ENCODE results near the gene FN3K.
A peak's percentile ranks its signal among the peaks of the same experiment; 100 is the strongest.

Gene FN3K

DNA sequence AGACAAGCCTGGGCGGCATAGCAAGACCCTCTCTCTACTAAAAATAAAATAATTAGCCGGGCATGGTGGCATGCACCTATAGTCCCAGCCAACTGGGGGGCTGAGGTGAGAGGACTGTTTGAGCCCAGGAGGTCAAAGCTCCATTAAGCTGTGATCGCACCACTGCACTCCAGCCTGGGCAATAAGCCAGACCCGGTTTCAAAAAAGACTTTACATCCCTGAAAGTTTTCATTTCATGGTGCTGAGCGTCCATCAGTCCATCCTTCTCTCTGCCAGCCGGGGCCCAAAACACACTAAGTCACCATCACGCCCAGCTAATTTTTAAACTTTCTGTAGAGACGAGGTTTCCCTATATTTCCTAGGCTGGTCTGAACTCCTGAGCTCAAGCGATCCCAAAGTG, 47.5 kb upstream of the FN3K start:
- Histone ChIP-seq H3K27ac (ENCODE audit: low read length, poor library complexity, severe bottlenecking) (peak overlapping the region; percentile 94), H3K4ac (ENCODE audit: low read depth in 1 of 2, low read length in 2 of 2) (no peak overlapping the region), H2AFZ (ENCODE audit: low read depth, low read length) (no peak overlapping the region), H4K8ac (ENCODE audit: low read length) (no peak overlapping the region), H3K9me3 (ENCODE audit: control insufficient read depth, low read length) (no peaks in the 10 kb centered on the region), H4K91ac (ENCODE audit: low read length) (no peak overlapping the region), H3K14ac (ENCODE audit: low read length in 2 of 2) (no peak overlapping the region), H2BK5ac (ENCODE audit: low read depth, low read length, poor library complexity, severe bottlenecking) (no peak overlapping the region), H3K4me3 (ENCODE audit: insufficient read depth in 1 of 2, low read depth in 1 of 2, low read length in 2 of 2) (no peak overlapping the region), H3K9ac (ENCODE audit: low read length) (no peak overlapping the region), H3K4me2 (ENCODE audit: low read length, poor library complexity, severe bottlenecking) (no peak overlapping the region), H3K79me1 (replicated peaks; ENCODE audit: low read length, poor library complexity, severe bottlenecking) (peaks cover 14% of the 10 kb centered on the region), H3K27me3 (ENCODE audit: control insufficient read depth in 1 of 2, insufficient read depth in 1 of 2, low read length in 2 of 2) (no peaks in the 10 kb centered on the region), H3K4me1 (ENCODE audit: control insufficient read depth, insufficient read depth, low read depth, low read length) (peaks cover 29% of the 10 kb centered on the region), H2BK12ac (ENCODE audit: low read length in 2 of 2) (no peak overlapping the region), H3K36me3 (ENCODE audit: control insufficient read depth in 1 of 2, insufficient read depth in 2 of 2, low read depth in 1 of 2, low read length in 2 of 2) (peaks cover 0 to 27% of the 10 kb centered on the region in 2 experiments), H3K18ac (ENCODE audit: low read depth in 1 of 2, low read length in 2 of 2) (no peak overlapping the region), H2BK15ac (ENCODE audit: low read depth, poor library complexity, severe bottlenecking) (no peak overlapping the region), H3K23ac (ENCODE audit: low read length in 2 of 2) (no peak overlapping the region), H2BK120ac (ENCODE audit: low read depth, low read length) (no peak overlapping the region), H2AK5ac (ENCODE audit: low read length, severe bottlenecking) (no peak overlapping the region)
- 85% methylated on average over 9 of the region's 9 CpGs for WGBS
- DNase-seq = no peak

DNA sequence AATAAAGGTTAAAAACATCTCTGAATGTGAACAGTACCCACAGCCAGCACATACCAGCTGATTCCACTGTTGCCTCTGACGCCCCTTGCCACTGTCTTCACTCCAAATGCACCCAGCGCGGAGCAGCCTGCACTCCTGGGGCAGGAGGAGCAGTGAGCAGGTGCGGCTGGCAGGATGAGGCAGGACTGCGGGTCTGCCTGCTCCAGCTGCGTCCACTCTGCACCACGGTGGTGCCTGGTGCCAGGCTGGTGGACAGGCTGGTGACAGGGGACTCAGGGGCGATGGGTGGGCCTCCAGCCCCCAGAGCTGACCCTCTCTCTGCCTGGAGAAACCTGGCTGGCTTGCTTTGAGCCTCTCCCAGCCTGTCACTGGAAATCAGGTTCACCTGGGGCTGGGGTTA, 46.3 kb upstream of the FN3K start:
- Histone ChIP-seq H2AK5ac (ENCODE audit: low read length, severe bottlenecking) (peak overlapping the region; percentile 61), H3K4ac (ENCODE audit: low read depth in 1 of 2, low read length in 2 of 2) (no peak overlapping the region), H4K8ac (ENCODE audit: low read length) (no peak overlapping the region), H3K4me3 (ENCODE audit: insufficient read depth in 1 of 2, low read depth in 1 of 2, low read length in 2 of 2) (no peak overlapping the region), H3K14ac (ENCODE audit: low read length in 2 of 2) (no peak overlapping the region), H3K9me3 (ENCODE audit: control insufficient read depth, low read length) (peaks cover 1% of the 10 kb centered on the region), H3K18ac (ENCODE audit: low read depth in 1 of 2, low read length in 2 of 2) (no peak overlapping the region), H3K36me3 (ENCODE audit: control insufficient read depth in 1 of 2, insufficient read depth in 2 of 2, low read depth in 1 of 2, low read length in 2 of 2) (peaks cover 0 to 27% of the 10 kb centered on the region in 2 experiments), H4K91ac (ENCODE audit: low read length) (no peak overlapping the region), H2BK15ac (ENCODE audit: low read depth, poor library complexity, severe bottlenecking) (no peak overlapping the region), H3K4me2 (ENCODE audit: low read length, poor library complexity, severe bottlenecking) (no peak overlapping the region), H3K27ac (ENCODE audit: low read length, poor library complexity, severe bottlenecking) (no peak overlapping the region), H3K23ac (ENCODE audit: low read length in 2 of 2) (no peak overlapping the region), H3K79me1 (replicated peaks; ENCODE audit: low read length, poor library complexity, severe bottlenecking) (peaks cover 11% of the 10 kb centered on the region), H2AFZ (ENCODE audit: low read depth, low read length) (no peak overlapping the region), H2BK12ac (ENCODE audit: low read length in 2 of 2) (no peak overlapping the region), H2BK5ac (ENCODE audit: low read depth, low read length, poor library complexity, severe bottlenecking) (no peak overlapping the region), H2BK120ac (ENCODE audit: low read depth, low read length) (no peak overlapping the region), H3K27me3 (ENCODE audit: control insufficient read depth in 1 of 2, insufficient read depth in 1 of 2, low read length in 2 of 2) (no peaks in the 10 kb centered on the region), H3K9ac (ENCODE audit: low read length) (no peak overlapping the region), H3K4me1 (ENCODE audit: control insufficient read depth, insufficient read depth, low read depth, low read length) (peaks cover 28% of the 10 kb centered on the region)
- WGBS = 86% methylated on average over 8 of the region's 8 CpGs
- DNase-seq = no peak

DNA sequence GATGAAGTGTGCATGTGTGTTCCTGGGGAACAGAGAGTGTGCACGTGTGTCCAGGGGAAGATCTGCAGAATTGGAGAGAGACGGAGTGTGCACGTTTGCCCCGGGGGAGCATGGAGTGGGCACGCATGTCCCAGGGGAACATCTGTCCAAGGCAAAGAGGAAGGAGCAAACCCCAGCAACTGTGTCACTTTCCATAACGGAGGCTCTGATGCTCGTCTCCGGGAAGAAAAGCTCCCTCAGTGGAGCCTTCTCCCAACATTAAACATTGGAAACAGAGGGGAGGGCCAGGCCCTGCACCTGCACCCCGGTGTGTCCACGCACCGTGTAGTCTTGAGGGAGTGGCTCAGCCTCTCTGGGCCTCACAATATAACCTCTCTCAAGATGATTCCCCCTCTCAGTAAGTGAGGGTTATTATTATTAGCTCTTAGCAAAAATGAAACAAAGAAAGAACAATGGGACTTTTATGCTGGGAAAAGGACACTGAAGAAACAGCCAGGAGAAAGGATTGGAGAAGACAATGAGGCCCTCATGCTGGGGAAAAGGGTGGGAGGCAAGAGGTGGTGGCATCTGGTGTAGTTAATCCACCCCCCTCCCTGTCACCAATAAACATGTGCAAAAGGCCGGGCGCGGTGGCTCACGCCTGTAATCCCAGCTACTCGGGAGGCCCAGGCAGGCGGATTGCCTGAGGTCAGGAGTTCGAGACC, 44.5 kb upstream of the FN3K start:
- 85% methylated on average over 15 of the region's 18 CpGs for WGBS

DNA sequence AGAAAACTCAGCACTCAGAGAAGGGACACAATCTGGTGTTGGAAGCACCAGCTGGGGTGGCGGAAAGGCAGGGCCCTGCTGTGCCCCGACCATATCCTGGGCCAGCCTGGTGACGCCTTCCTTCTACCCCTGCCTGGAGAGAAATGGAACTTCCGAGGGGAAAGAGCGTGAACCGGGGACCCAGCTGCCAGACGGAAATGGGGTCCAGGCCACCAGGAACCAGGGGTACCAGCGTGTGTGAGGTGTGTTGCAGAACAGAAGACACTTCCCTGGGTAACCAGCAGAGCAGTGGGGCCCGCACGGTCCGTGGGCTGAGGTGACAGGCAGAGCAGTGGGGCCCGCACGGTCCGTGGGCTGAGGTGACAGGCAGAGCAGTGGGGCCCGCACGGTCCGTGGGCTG, 43.7 kb upstream of the FN3K start:
- Histone ChIP-seq H4K91ac (ENCODE audit: low read length) (peak overlapping the region; percentile 64), H2BK5ac (ENCODE audit: low read depth, low read length, poor library complexity, severe bottlenecking) (no peak overlapping the region), H3K27me3 (ENCODE audit: control insufficient read depth in 1 of 2, insufficient read depth in 1 of 2, low read length in 2 of 2) (no peaks in the 10 kb centered on the region), H2AK5ac (ENCODE audit: low read length, severe bottlenecking) (no peak overlapping the region), H3K9ac (ENCODE audit: low read length) (no peak overlapping the region), H2BK120ac (ENCODE audit: low read depth, low read length) (no peak overlapping the region), H2AFZ (ENCODE audit: low read depth, low read length) (no peak overlapping the region), H3K14ac (ENCODE audit: low read length in 2 of 2) (no peak overlapping the region), H3K4ac (ENCODE audit: low read depth in 1 of 2, low read length in 2 of 2) (no peak overlapping the region), H2BK15ac (ENCODE audit: low read depth, poor library complexity, severe bottlenecking) (no peak overlapping the region), H2BK12ac (ENCODE audit: low read length in 2 of 2) (no peak overlapping the region), H3K36me3 (ENCODE audit: control insufficient read depth in 1 of 2, insufficient read depth in 2 of 2, low read depth in 1 of 2, low read length in 2 of 2) (peaks cover 0 to 33% of the 10 kb centered on the region in 2 experiments), H3K9me3 (ENCODE audit: control insufficient read depth, low read length) (peaks cover 11% of the 10 kb centered on the region), H3K18ac (ENCODE audit: low read depth in 1 of 2, low read length in 2 of 2) (no peak overlapping the region), H3K4me3 (ENCODE audit: insufficient read depth in 1 of 2, low read depth in 1 of 2, low read length in 2 of 2) (no peak overlapping the region), H3K4me2 (ENCODE audit: low read length, poor library complexity, severe bottlenecking) (no peak overlapping the region), H3K79me1 (replicated peaks; ENCODE audit: low read length, poor library complexity, severe bottlenecking) (peaks cover 10% of the 10 kb centered on the region), H3K27ac (ENCODE audit: low read length, poor library complexity, severe bottlenecking) (no peak overlapping the region), H3K4me1 (ENCODE audit: control insufficient read depth, insufficient read depth, low read depth, low read length) (peaks cover 18% of the 10 kb centered on the region), H4K8ac (ENCODE audit: low read length) (no peak overlapping the region), H3K23ac (ENCODE audit: low read length in 2 of 2) (no peak overlapping the region)
- DNase-seq = no peak
- 94% methylated on average over 11 of the region's 17 CpGs for WGBS

More for the DNA sequence above, 44.5 kb upstream of the FN3K start:
- H2BK5ac ChIP-seq (ENCODE audit: low read depth, low read length, poor library complexity, severe bottlenecking) = no peak overlapping the region
- H3K4ac ChIP-seq (ENCODE audit: low read depth in 1 of 2, low read length in 2 of 2) = no peak overlapping the region
- H2AK5ac ChIP-seq (ENCODE audit: low read length, severe bottlenecking) = no peak overlapping the region
- H3K18ac ChIP-seq (ENCODE audit: low read depth in 1 of 2, low read length in 2 of 2) = no peak overlapping the region
- no peak overlapping the region for H2AFZ ChIP-seq (ENCODE audit: low read depth, low read length)
- H3K9me3 ChIP-seq (ENCODE audit: control insufficient read depth, low read length) = peaks cover 11% of the 10 kb centered on the region
- no peak overlapping the region for H3K23ac ChIP-seq (ENCODE audit: low read length in 2 of 2)
- H4K91ac ChIP-seq (ENCODE audit: low read length) = no peak overlapping the region
- H3K27me3 ChIP-seq (ENCODE audit: control insufficient read depth in 1 of 2, insufficient read depth in 1 of 2, low read length in 2 of 2) = no peaks in the 10 kb centered on the region
- no peak overlapping the region for H3K27ac ChIP-seq (ENCODE audit: low read length, poor library complexity, severe bottlenecking)
- H3K9ac ChIP-seq (ENCODE audit: low read length) = no peak overlapping the region
- H3K36me3 ChIP-seq (ENCODE audit: control insufficient read depth in 1 of 2, insufficient read depth in 2 of 2, low read depth in 1 of 2, low read length in 2 of 2) = peaks cover 0 to 28% of the 10 kb centered on the region in 2 experiments
- no peak overlapping the region for H3K4me2 ChIP-seq (ENCODE audit: low read length, poor library complexity, severe bottlenecking)
- no peak overlapping the region for H4K8ac ChIP-seq (ENCODE audit: low read length)
- no peak overlapping the region for H2BK15ac ChIP-seq (ENCODE audit: low read depth, poor library complexity, severe bottlenecking)
- no peak overlapping the region for H2BK120ac ChIP-seq (ENCODE audit: low read depth, low read length)
- DNase-seq = no peak
- peaks cover 20% of the 10 kb centered on the region for H3K4me1 ChIP-seq (ENCODE audit: control insufficient read depth, insufficient read depth, low read depth, low read length)
- peaks cover 9% of the 10 kb centered on the region for H3K79me1 ChIP-seq (replicated peaks; ENCODE audit: low read length, poor library complexity, severe bottlenecking)
- no peak overlapping the region for H3K4me3 ChIP-seq (ENCODE audit: insufficient read depth in 1 of 2, low read depth in 1 of 2, low read length in 2 of 2)
- no peak overlapping the region for H3K14ac ChIP-seq (ENCODE audit: low read length in 2 of 2)
- no peak overlapping the region for H2BK12ac ChIP-seq (ENCODE audit: low read length in 2 of 2)

Measured in mesenchymal stem cell (in vitro differentiated cells and primary cell).